PFSK-1 (cell line): ENCODE data around the gene MACROD1.

ENCODE experiments used
- FOXP2 ChIP-seq: optimal IDR thresholded peaks from 2 replicates; pipeline ENCODE3; 2011; ENCODE audit warnings: borderline replicate concordance, control low read depth, inconsistent platforms; ENCODE audit not compliant: insufficient read depth; ENCODE audit errors: extremely low read length, extremely low read depth
- POLR2AphosphoS5 ChIP-seq: IDR thresholded peaks from 2 replicates; pipeline ENCODE4 v1.6.1; 2012; ENCODE audit warnings: low read depth, mild to moderate bottlenecking, control low read depth, low read length, moderate library complexity
- REST ChIP-seq, 2 experiments: IDR thresholded peaks; 2 replicates each; pipeline versions ENCODE4 v1.6.1 to v1.8.0; 2011 to 2012; ENCODE audit warnings: low read depth in 2 of 2, low read length in 2 of 2, control low read depth in 1 of 2, inconsistent platforms in 1 of 2, mild to moderate bottlenecking in 1 of 2, moderate library complexity in 1 of 2; ENCODE audit not compliant: insufficient read depth in 1 of 2
- SIN3A ChIP-seq: IDR thresholded peaks from 2 replicates; pipeline ENCODE4 v1.6.1; 2012; ENCODE audit warnings: mild to moderate bottlenecking, low read length, moderate library complexity, borderline replicate concordance; ENCODE audit not compliant: insufficient read depth
- TAF1 ChIP-seq: IDR thresholded peaks from 2 replicates; pipeline ENCODE4 v1.6.1; 2012; ENCODE audit warnings: low read length, control low read depth, borderline replicate concordance; ENCODE audit not compliant: insufficient read depth

GRCh38 chr11:64099436-64099835 lies 66.5 kb downstream of the MACROD1 start:
- TF ChIP-seq POLR2AphosphoS5 (no peak), TAF1 (no peak), FOXP2 (no peak), REST (IDR thresholded peaks at IDR 0.05; ENCODE audit: insufficient read depth in 1 of 2, low read depth in 2 of 2, low read length in 2 of 2) (no peak), SIN3A (no peak)
